ENCODE measurements around the gene CPVL.

- TF ChIP-seq POLR2A (IDR thresholded peaks at IDR 0.05) (no peak), CTCF (IDR thresholded peaks at IDR 0.05) (no peak)
Observed at GRCh38 chr7:28998105-28998504, 148.2 kb downstream of the CPVL start.

Measured in body of pancreas (tissue), 4 donors.